ENCODE results near the gene DNAJA1. TPM values are rescaled to one million over a fixed set of nuclear protein-coding genes. Genes with fewer than 3 reads are reported as not detected.

DNAJA1 gene
- total and polyA plus RNA-seq, 11 donors: 32.6 to 133 (median 63.1) TPM

- 0 to 1% (median 0%) methylated on average over 39 to 53 of the region's 53 CpGs for WGBS, 4 donors
These were observed 51.3 kb downstream of the DNAJA1 start, which contains the start of gene SMU1 for GRCh38 chr9:33076046-33077004. TSS of gene SMU1 (minus strand) at chr9:33076674. CDS start at chr9:33076608, 66 bp downstream.

GRCh38 chr9:33080534-33080933 lies 55.5 kb downstream of the DNAJA1 start:
- Histone ChIP-seq H3K4me1 (peaks cover 0 to 34% (median 11%) of the 10 kb centered on the region in 12 donors), H3K36me3 (no peaks in the 10 kb centered on the region), H3K27ac (peak overlapping the region in 9 of 12 donors; percentile 9 to 81 (median 44)), H3K9me3 (no peaks in the 10 kb centered on the region), H3K4me3 (no peak overlapping the region), H3K27me3 (no peaks in the 10 kb centered on the region)
- WGBS, 4 donors: 65 to 72% (median 70%) methylated on average over 6 of the region's 6 CpGs
- intact Hi-C loops (cut with DNase I): loop anchor here in 6 of 10 donors (2.0 to 5.0 kb wide), 6 partner anchors 78 to 144 kb away; partner anchors contain the start of gene B4GALT1 (in 2 of the 6)
- ATAC-seq: no peak
- no peak for DNase-seq
- TF ChIP-seq POLR2A (IDR thresholded peaks at IDR 0.05) (no peak), CTCF (IDR thresholded peaks at IDR 0.05) (no peak)

More at GRCh38 chr9:33076046-33077004, 51.3 kb downstream of the DNAJA1 start, which contains the start of gene SMU1:
- Histone ChIP-seq H3K27me3 (no peaks in the 10 kb centered on the region), H3K9me3 (no peaks in the 10 kb centered on the region), H3K4me3 (peak within 1 kb of the TSS; percentile 39 to 89 (median 74)), H3K36me3 (peaks cover 0 to 33% (median 24%) of the 10 kb centered on the region in 9 donors), H3K27ac (peak within 1 kb of the TSS; percentile 75 to 96 (median 91)), H3K4me1 (peaks cover 0 to 30% (median 9%) of the 10 kb centered on the region in 12 donors)
- intact Hi-C loops (cut with DNase I): no loop called here
- ATAC-seq (peak; percentile 98 to 99 (median 98)), DNase-seq (peak; percentile 96 to 98 (median 98))
- TF ChIP-seq CTCF (IDR thresholded peaks at IDR 0.05) (no peak), POLR2A (IDR thresholded peaks at IDR 0.05) (peak; percentile 25 to 86)

- Histone ChIP-seq H3K4me1 (peaks cover 0 to 29% (median 7%) of the 10 kb centered on the region in 12 donors), H3K9me3 (no peaks in the 10 kb centered on the region), H3K4me3 (peak overlapping the region in 2 of 12 donors; percentile 11 to 37), H3K36me3 (no peaks in the 10 kb centered on the region), H3K27ac (peak overlapping the region in 9 of 12 donors; percentile 9 to 81 (median 44)), H3K27me3 (no peaks in the 10 kb centered on the region)
- ATAC-seq (peak in 3 of 4 donors; percentile 62 to 68 (median 62)), DNase-seq (peak in 4 of 5 donors; percentile 58 to 75 (median 64))
- 12 to 17% (median 14%) methylated on average over 9 of the region's 9 CpGs for WGBS, 4 donors
- intact Hi-C loops (cut with DNase I): loop anchor here in 9 of 10 donors (1.0 to 5.0 kb wide), 10 partner anchors 78 to 144 kb away; partner anchors contain the start of gene B4GALT1 (in 3 of the 9)
- TF ChIP-seq POLR2A (IDR thresholded peaks at IDR 0.05) (no peak), CTCF (IDR thresholded peaks at IDR 0.05) (peak; percentile 60 to 85 (median 78))
These were observed 56.2 kb downstream of the DNAJA1 start for GRCh38 chr9:33081128-33081851.
